HCT116 (cell line): ENCODE data around the gene DPP10.

Experiments used
- CEBPB ChIP-seq: IDR thresholded peaks from 2 replicates; pipeline ENCODE4 v1.6.1; 2012; ENCODE audit warnings: low read depth
- CTCF ChIP-seq, 3 experiments: fragments of 200-600 bp in 1 of 3; sonication (generic) in 1 of 3; IDR thresholded peaks in 2 of 3; conservative IDR thresholded peaks in 1 of 3; 2 replicates each; pipeline ENCODE4 v1.5.1; 2012 to 2017; ENCODE audit warnings: low read depth in 2 of 3, low read length in 2 of 3, antibody characterized with exemption in 1 of 3, borderline replicate concordance in 1 of 3, control low read depth in 1 of 3, mild to moderate bottlenecking in 1 of 3, mixed read lengths in 1 of 3, mixed run types in 1 of 3, moderate library complexity in 1 of 3; ENCODE audit not compliant: insufficient read depth in 1 of 3
- ELF1 ChIP-seq: IDR thresholded peaks from 2 replicates; pipeline ENCODE4 v1.6.1; 2012; ENCODE audit warnings: low read depth, borderline replicate concordance
- EZH2phosphoT487 ChIP-seq: fragments of 200-600 bp; IDR thresholded peaks from 2 replicates; pipeline ENCODE4 v1.6.1; 2018; ENCODE audit warnings: antibody characterized with exemption, borderline replicate concordance
- FOSL1 ChIP-seq: IDR thresholded peaks from 2 replicates; pipeline ENCODE4 v1.6.1; 2012; ENCODE audit warnings: low read depth
- JUND ChIP-seq: IDR thresholded peaks from 2 replicates; pipeline ENCODE4 v1.6.1; 2012
- POLR2A ChIP-seq: IDR thresholded peaks from 2 replicates; pipeline ENCODE4 v1.7.0; 2011; ENCODE audit warnings: borderline replicate concordance; ENCODE audit not compliant: insufficient read depth, insufficient read length; ENCODE audit errors: extremely low read depth
- ZFX ChIP-seq: fragments of 450-650 bp; IDR thresholded peaks from 2 replicates; pipeline ENCODE4 v1.6.1; 2017
- ZNF274 ChIP-seq: fragments of 200-500 bp; sonication (Bioruptor generic); IDR thresholded peaks from 2 replicates; pipeline ENCODE4 v1.6.1; 2014; ENCODE audit warnings: mild to moderate bottlenecking, low read depth, low read length, inconsistent platforms
- TF ChIP-seq, protein P1 (sequence below): IDR thresholded peaks from 2 replicates; pipeline ENCODE4 v1.6.1; 2012

DNA sequence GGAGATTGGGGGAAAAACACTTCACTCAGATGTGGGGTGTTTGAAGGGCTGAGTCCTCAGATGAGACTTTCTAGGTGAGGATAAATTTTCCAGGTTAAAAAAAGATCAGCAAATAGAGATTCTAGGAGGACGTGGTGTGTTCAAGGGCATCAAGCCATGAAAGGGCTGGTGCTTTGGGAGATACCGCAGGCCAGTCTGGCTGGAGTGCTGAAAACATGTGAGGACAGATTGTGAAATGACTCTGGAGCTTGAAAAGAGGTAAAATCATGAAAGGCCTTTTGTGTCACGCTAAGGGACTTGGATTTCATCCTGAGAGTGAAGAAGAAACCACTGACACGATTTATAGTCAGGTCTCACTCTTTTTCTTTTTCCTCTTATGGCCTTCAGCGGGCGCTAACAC, 320.5 kb downstream of the DPP10 start:
- TF ChIP-seq CTCF (IDR thresholded peaks at IDR 0.05 in 2 of 3, conservative IDR thresholded peaks at IDR 0.05 in 1 of 3; ENCODE audit: borderline replicate concordance in 1 of 3, insufficient read depth in 1 of 3, low read depth in 2 of 3, low read length in 2 of 3) (no peak), POLR2A (no peak), JUND (no peak), ZNF274 (no peak), EZH2phosphoT487 (no peak), ELF1 (no peak), ZFX (no peak), CEBPB (no peak), FOSL1 (no peak)
- TF ChIP-seq, protein P1, sequence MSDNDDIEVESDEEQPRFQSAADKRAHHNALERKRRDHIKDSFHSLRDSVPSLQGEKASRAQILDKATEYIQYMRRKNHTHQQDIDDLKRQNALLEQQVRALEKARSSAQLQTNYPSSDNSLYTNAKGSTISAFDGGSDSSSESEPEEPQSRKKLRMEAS = no peak
